GM12878 (cell line): ENCODE results near the gene TRAT1. TPM values are rescaled to one million over a fixed set of nuclear protein-coding genes. Genes with fewer than 3 reads are reported as not detected.

Source experiments
- ATAC-seq: fragments of 200-7000 bp; cut with Tn5 transposase; 3 replicates; pipeline ENCODE4 v1.9.1; 2020; ENCODE audit warnings: mild to moderate bottlenecking, moderate library complexity
- BruUV-seq: library from RNA; stranded (reverse); fragments of 400-500 nt; replicated peaks from 2 replicates; lab custom pipeline; 2021; lab: Mats Ljungman, UMichigan
- CTCF ChIA-PET: fragments of 300-600 bp; sonication (Branson Sonifier 250); formaldehyde crosslinking; extraction: SDS; loops from one replicate; lab custom pipeline; 2021; ENCODE audit warnings: inconsistent platforms; lab: Yijun Ruan, JAX
- POLR2A ChIA-PET: fragments of 350-600 bp; formaldehyde crosslinking; extraction: SDS; loops from one replicate; lab custom pipeline; 2021; ENCODE audit warnings: inconsistent platforms; lab: Charles Lee
- RAD21 ChIA-PET: fragments of 300-600 bp; sonication (Branson Sonifier 250); formaldehyde crosslinking; loops from one replicate; lab custom pipeline; 2023; ENCODE audit warnings: antibody characterized with exemption; ENCODE audit not compliant: unreplicated experiment; lab: Charles Lee
- SMC1A ChIA-PET: fragments of 300-600 bp; sonication (Branson Sonifier 250); formaldehyde crosslinking; loops from one replicate; lab custom pipeline; 2023; ENCODE audit not compliant: unreplicated experiment, uncharacterized antibody; lab: Charles Lee
- DNase-seq: peaks from one replicate; pipeline ENCODE4 v3.0.0-alpha.2; 2011; ENCODE audit warnings: low read depth, low spot score
- FAIRE-seq: peaks from 3 replicates; lab custom pipeline; 2011; peaks lifted over from hg19 to GRCh38; lab: Jason Lieb, UNC
- H2AFZ ChIP-seq: 2 replicates; pipeline ENCODE4 v1.6.0; 2011; ENCODE audit warnings: low read depth, low read length, control low read depth; ENCODE audit not compliant: control insufficient read depth
- H3K27ac ChIP-seq: 2 replicates; pipeline ENCODE4 v1.5.1; 2011; ENCODE audit warnings: control low read depth; ENCODE audit not compliant: control insufficient read depth, insufficient read depth
- H3K27me3 ChIP-seq, 2 experiments: replicated peaks in 1 of 2; 2 replicates each; pipeline versions ENCODE4 v1.6.0 to v1.6.1; 2011; ENCODE audit warnings: low read length in 1 of 2; ENCODE audit not compliant: control insufficient read depth in 2 of 2, insufficient read depth in 2 of 2
- H3K36me3 ChIP-seq, 2 experiments: 2 replicates each; pipeline ENCODE4 v1.5.1; 2011; ENCODE audit warnings: low read length in 1 of 2; ENCODE audit not compliant: control insufficient read depth in 2 of 2, insufficient read depth in 2 of 2
- H3K4me1 ChIP-seq: 2 replicates; pipeline ENCODE4 v1.6.1; 2011; ENCODE audit warnings: mild to moderate bottlenecking, low read length, moderate library complexity, mixed read lengths; ENCODE audit not compliant: control insufficient read depth, insufficient read depth
- H3K4me2 ChIP-seq: 2 replicates; pipeline ENCODE4 v1.6.0; 2011; ENCODE audit warnings: control low read depth; ENCODE audit not compliant: control insufficient read depth, insufficient read depth
- H3K4me3 ChIP-seq: fragments of 200-600 bp; sonication (generic); 2 replicates; pipeline ENCODE4 v1.5.1; 2016
- H3K79me2 ChIP-seq: 2 replicates; pipeline ENCODE4 v1.6.0; 2011; ENCODE audit warnings: low read length; ENCODE audit not compliant: control insufficient read depth, insufficient read depth
- H3K9ac ChIP-seq: 2 replicates; pipeline ENCODE4 v1.8.0; 2011; ENCODE audit warnings: low read length, control low read depth, mixed read lengths; ENCODE audit not compliant: control insufficient read depth, insufficient read depth
- H3K9me3 ChIP-seq: replicated peaks from 3 replicates; pipeline ENCODE4 v1.5.1; 2011; ENCODE audit warnings: mild to moderate bottlenecking, low read length; ENCODE audit not compliant: control insufficient read depth, insufficient read depth
- H4K20me1 ChIP-seq: 2 replicates; pipeline ENCODE4 v1.6.0; 2011; ENCODE audit not compliant: control insufficient read depth, insufficient read depth
- CHD2 ChIP-seq: IDR thresholded peaks from 2 replicates; pipeline ENCODE4 v1.6.1; 2011; ENCODE audit warnings: low read depth, low read length, improper control_type of control experiment, borderline replicate concordance
- CTCF ChIP-seq, 3 experiments: IDR thresholded peaks in 2 of 3; conservative IDR thresholded peaks in 1 of 3; 2 replicates each; pipeline ENCODE4 v1.5.1; 2011; ENCODE audit warnings: low read depth in 3 of 3, low read length in 3 of 3, mild to moderate bottlenecking in 3 of 3, control low read depth in 2 of 3, moderate library complexity in 2 of 3, inconsistent platforms in 1 of 3, mixed read lengths in 1 of 3; ENCODE audit not compliant: control insufficient read depth in 2 of 3, insufficient read depth in 1 of 3; ENCODE audit errors: extremely low read depth in 1 of 3
- EZH2 ChIP-seq: IDR thresholded peaks from 2 replicates; pipeline ENCODE4 v1.6.1; 2012; ENCODE audit warnings: low read depth, mild to moderate bottlenecking, control low read depth, inconsistent platforms, low read length, borderline replicate concordance; ENCODE audit not compliant: control insufficient read depth
- FOS ChIP-seq: IDR thresholded peaks from 3 replicates; pipeline ENCODE4 v1.6.1; 2011; ENCODE audit warnings: borderline replicate concordance; ENCODE audit not compliant: insufficient read length; ENCODE audit errors: extremely low read depth
- HDAC2 ChIP-seq: fragments of 200-600 bp; sonication (generic); IDR thresholded peaks from 2 replicates; pipeline ENCODE4 v1.6.1; 2017
- JUNB ChIP-seq: IDR thresholded peaks from 2 replicates; pipeline ENCODE4 v1.6.1; 2016; ENCODE audit warnings: antibody characterized with exemption, mild to moderate bottlenecking
- NBN ChIP-seq: fragments of 450-650 bp; IDR thresholded peaks from 2 replicates; pipeline ENCODE4 v1.6.1; 2016
- NFIC ChIP-seq: IDR thresholded peaks from 2 replicates; pipeline ENCODE4 v1.6.1; 2012; ENCODE audit warnings: low read depth, mild to moderate bottlenecking, inconsistent platforms, low read length, moderate library complexity
- NFYB ChIP-seq: IDR thresholded peaks from 2 replicates; pipeline ENCODE4 v1.6.1; 2011; ENCODE audit warnings: low read depth, mild to moderate bottlenecking, low read length, improper control_type of control experiment, moderate library complexity; ENCODE audit not compliant: insufficient read depth
- NR2C2 ChIP-seq: IDR thresholded peaks from 2 replicates; pipeline ENCODE4 v1.6.1; 2011; ENCODE audit warnings: borderline replicate concordance, low read depth; ENCODE audit not compliant: control insufficient read depth, insufficient read length
- USF1 ChIP-seq: IDR thresholded peaks from 2 replicates; pipeline ENCODE4 v1.6.1; 2011; ENCODE audit warnings: borderline replicate concordance, low read depth, mild to moderate bottlenecking, moderate library complexity, mixed read lengths, low read length; ENCODE audit not compliant: insufficient read depth; ENCODE audit errors: extremely low read length
- ZSCAN29 ChIP-seq: fragments of 450-650 bp; IDR thresholded peaks from 2 replicates; pipeline ENCODE4 v1.6.1; 2017; ENCODE audit warnings: mild to moderate bottlenecking, moderate library complexity
- whole genome bisulfite sequencing: methylation state at CpG from one replicate; pipeline ENCODE4 v1.1.6; 2016; ENCODE audit warnings: low lambda C conversion rate; ENCODE audit not compliant: insufficient replicate concordance, insufficient coverage; ENCODE audit errors: missing lambda C conversion rate; 5-methylcytosine and 5-hydroxymethylcytosine counted together
- in situ Hi-C: fragments of 300-500 bp; cut with MboI; formaldehyde crosslinking; loops from 9 replicates; pipeline ENCODE4 v1.14.3; 2018; ENCODE audit warnings: mixed read lengths
- intact Hi-C: fragments of 100-400 bp; cut with micrococcal nuclease; formaldehyde crosslinking; loops from one replicate; pipeline ENCODE4 v1.14.2; 2022; ENCODE audit not compliant: unreplicated experiment
- polyA plus RNA-seq, 11 experiments: library from polyadenylated mRNA; depleted of rRNA in 4 of 11; unstranded in 6 of 11; stranded (reverse) in 5 of 11; fragments of >200 nt; fragmentation: Nextera tagmentation in 4 of 11; fragmentation: Illumina TruSeq in 1 of 11; extraction: Ambion mirVana in 4 of 11; extraction: Trizol in 1 of 11; gene quantifications; 1 replicate in 1 of 11; 2 replicates in 10 of 11; pipeline versions ENCODE4 v1.2.1 to v1.2.3, GENCODE V29; 2011 to 2016; ENCODE audit warnings: inconsistent platforms in 2 of 11, missing spikeins in 2 of 11, low read depth in 1 of 11
- total RNA-seq, 4 experiments: library from RNA; depleted of rRNA in 3 of 4; stranded (reverse); fragments of >200 nt in 3 of 4; fragmentation: Illumina TruSeq in 1 of 4; extraction: Trizol in 1 of 4; gene quantifications; 2 replicates each; pipeline versions ENCODE4 v1.2.1 to v1.2.3, GENCODE V29; 2013 to 2021

Gene TRAT1
- total and polyA plus RNA-seq, 10 of the 15 experiments (the other 5 are each of a cell fraction or from before 2014, with no cell fraction given): 0.11 to 1.5 (median 0.18) TPM; not detected in 2

GRCh38 chr3:108883373-108883772, 60.8 kb downstream of the TRAT1 start (continued):
- TF ChIP-seq USF1 (no peak), NR2C2 (no peak)

GRCh38 chr3:108887121-108887520, 64.5 kb downstream of the TRAT1 start:
- DNase-seq: no peak
- ATAC-seq: no peak
- in situ Hi-C loops: no loop called here
- no peak for FAIRE-seq
- Histone ChIP-seq H4K20me1 (no peaks in the 10 kb centered on the region), H3K27ac (no peak overlapping the region), H3K79me2 (no peaks in the 10 kb centered on the region), H3K4me3 (no peak overlapping the region), H3K9ac (no peak overlapping the region), H3K9me3 (no peaks in the 10 kb centered on the region), H3K4me1 (no peaks in the 10 kb centered on the region), H3K27me3 (no peaks in the 10 kb centered on the region), H2AFZ (no peak overlapping the region), H3K36me3 (no peaks in the 10 kb centered on the region), H3K4me2 (no peak overlapping the region)
- RAD21 ChIA-PET: no interaction called here
- 79% methylated on average over 4 of the region's 4 CpGs for WGBS
- SMC1A ChIA-PET: interaction anchor here (0.7 to 1.2 kb wide), 2 partner anchors 11 to 57 kb away, joined by 3 to 4 read pairs; no protein-coding TSS in a partner anchor
- POLR2A ChIA-PET: no interaction called here
- CTCF ChIA-PET: interaction anchor here (1.1 to 1.4 kb wide), 3 partner anchors 9 to 28 kb away, joined by 3 to 4 read pairs (median 4); no protein-coding TSS in a partner anchor
- BruUV-seq: no TSS peak
- no peak for TF ChIP-seq NBN
- TF ChIP-seq FOS: no peak
- TF ChIP-seq NFIC: no peak
- no peak for TF ChIP-seq ZSCAN29
- no peak for TF ChIP-seq JUNB
- no peak for TF ChIP-seq EZH2
- TF ChIP-seq CTCF (IDR thresholded peaks at IDR 0.05 in 2 of 3, conservative IDR thresholded peaks at IDR 0.05 in 1 of 3; ENCODE audit: control insufficient read depth in 2 of 3, extremely low read depth in 1 of 3, insufficient read depth in 1 of 3, low read depth in 3 of 3, low read length in 3 of 3): no peak
- TF ChIP-seq CHD2: no peak
- no peak for TF ChIP-seq NFYB
- TF ChIP-seq HDAC2: no peak
- intact Hi-C loops: no loop called here
